H1 (cell line): ENCODE data around the gene RPRD1A. TPM values are rescaled to one million over a fixed set of nuclear protein-coding genes. Genes with fewer than 3 reads are reported as not detected.

ENCODE experiments used
- polyA plus RNA-seq, 7 experiments: library from polyadenylated mRNA; depleted of rRNA in 3 of 7; stranded (reverse) in 5 of 7; unstranded in 2 of 7; fragments of >200 nt in 5 of 7; fragments of 200-250 nt in 2 of 7; gene quantifications; 1 replicate in 5 of 7; 2 replicates in 1 of 7; 4 replicates in 1 of 7; pipeline versions ENCODE4 v1.2.1 to v1.2.3, GENCODE V29; 2011 to 2013; ENCODE audit warnings: missing spikeins in 2 of 7, mixed read lengths in 2 of 7
- total RNA-seq: library from RNA; stranded (reverse); fragmentation: NEBNext Ultra II Directional; extraction: Animal tissue kit (Norgen Biotek cat#: 25700); gene quantifications from 2 replicates; pipeline ENCODE4 v1.2.1, GENCODE V29; 2021
- TF ChIP-seq, protein P1 (sequence below): fragments of 300-600 bp; sonication (generic); IDR thresholded peaks from 2 replicates; pipeline ENCODE4 v1.7.1; 2012; ENCODE audit warnings: low read length, moderate library complexity, mild to moderate bottlenecking, inconsistent platforms; ENCODE audit not compliant: insufficient replicate concordance
- TF ChIP-seq, protein P2 (sequence below): IDR thresholded peaks from 2 replicates; pipeline ENCODE4 v1.6.1; 2011; ENCODE audit warnings: low read depth, mild to moderate bottlenecking, low read length; ENCODE audit not compliant: insufficient read depth

Gene RPRD1A
- total and polyA plus RNA-seq, 2 of the 8 experiments (the other 6 are each of a cell fraction or from before 2014, with no cell fraction given): 40.5 to 106 TPM

DNA sequence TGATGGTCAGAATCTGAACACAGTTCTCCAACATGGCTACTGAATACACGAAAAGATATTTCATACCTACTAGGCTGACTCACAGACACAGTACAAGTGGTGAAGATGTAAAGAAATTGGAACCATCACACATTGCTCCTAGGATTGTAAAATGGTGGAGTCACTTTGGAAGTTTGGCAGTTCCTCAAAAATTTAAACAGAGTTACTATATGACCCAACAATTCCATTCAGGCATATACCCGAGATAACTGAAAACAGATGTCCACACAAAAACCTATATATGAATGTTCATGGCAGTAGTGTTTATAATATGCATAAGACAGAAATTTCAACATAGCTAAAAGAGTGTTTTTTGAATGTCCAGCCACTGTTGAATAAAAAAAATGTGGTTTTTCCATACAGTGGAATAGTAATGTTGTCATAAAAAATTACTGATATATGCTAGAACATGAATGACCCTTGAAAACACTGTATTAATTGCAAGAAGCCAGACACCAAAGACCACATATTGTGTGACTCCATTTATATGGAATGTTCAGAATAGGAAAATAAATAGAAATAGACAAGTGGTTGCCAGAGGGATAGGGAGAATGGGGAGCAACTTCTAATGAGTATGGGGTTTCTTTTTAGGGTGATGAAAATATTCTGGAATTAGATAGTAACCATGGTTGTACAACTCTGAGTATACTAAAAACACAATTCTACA, 84.8 kb downstream of the RPRD1A start (continued):
- TF ChIP-seq, protein P1, sequence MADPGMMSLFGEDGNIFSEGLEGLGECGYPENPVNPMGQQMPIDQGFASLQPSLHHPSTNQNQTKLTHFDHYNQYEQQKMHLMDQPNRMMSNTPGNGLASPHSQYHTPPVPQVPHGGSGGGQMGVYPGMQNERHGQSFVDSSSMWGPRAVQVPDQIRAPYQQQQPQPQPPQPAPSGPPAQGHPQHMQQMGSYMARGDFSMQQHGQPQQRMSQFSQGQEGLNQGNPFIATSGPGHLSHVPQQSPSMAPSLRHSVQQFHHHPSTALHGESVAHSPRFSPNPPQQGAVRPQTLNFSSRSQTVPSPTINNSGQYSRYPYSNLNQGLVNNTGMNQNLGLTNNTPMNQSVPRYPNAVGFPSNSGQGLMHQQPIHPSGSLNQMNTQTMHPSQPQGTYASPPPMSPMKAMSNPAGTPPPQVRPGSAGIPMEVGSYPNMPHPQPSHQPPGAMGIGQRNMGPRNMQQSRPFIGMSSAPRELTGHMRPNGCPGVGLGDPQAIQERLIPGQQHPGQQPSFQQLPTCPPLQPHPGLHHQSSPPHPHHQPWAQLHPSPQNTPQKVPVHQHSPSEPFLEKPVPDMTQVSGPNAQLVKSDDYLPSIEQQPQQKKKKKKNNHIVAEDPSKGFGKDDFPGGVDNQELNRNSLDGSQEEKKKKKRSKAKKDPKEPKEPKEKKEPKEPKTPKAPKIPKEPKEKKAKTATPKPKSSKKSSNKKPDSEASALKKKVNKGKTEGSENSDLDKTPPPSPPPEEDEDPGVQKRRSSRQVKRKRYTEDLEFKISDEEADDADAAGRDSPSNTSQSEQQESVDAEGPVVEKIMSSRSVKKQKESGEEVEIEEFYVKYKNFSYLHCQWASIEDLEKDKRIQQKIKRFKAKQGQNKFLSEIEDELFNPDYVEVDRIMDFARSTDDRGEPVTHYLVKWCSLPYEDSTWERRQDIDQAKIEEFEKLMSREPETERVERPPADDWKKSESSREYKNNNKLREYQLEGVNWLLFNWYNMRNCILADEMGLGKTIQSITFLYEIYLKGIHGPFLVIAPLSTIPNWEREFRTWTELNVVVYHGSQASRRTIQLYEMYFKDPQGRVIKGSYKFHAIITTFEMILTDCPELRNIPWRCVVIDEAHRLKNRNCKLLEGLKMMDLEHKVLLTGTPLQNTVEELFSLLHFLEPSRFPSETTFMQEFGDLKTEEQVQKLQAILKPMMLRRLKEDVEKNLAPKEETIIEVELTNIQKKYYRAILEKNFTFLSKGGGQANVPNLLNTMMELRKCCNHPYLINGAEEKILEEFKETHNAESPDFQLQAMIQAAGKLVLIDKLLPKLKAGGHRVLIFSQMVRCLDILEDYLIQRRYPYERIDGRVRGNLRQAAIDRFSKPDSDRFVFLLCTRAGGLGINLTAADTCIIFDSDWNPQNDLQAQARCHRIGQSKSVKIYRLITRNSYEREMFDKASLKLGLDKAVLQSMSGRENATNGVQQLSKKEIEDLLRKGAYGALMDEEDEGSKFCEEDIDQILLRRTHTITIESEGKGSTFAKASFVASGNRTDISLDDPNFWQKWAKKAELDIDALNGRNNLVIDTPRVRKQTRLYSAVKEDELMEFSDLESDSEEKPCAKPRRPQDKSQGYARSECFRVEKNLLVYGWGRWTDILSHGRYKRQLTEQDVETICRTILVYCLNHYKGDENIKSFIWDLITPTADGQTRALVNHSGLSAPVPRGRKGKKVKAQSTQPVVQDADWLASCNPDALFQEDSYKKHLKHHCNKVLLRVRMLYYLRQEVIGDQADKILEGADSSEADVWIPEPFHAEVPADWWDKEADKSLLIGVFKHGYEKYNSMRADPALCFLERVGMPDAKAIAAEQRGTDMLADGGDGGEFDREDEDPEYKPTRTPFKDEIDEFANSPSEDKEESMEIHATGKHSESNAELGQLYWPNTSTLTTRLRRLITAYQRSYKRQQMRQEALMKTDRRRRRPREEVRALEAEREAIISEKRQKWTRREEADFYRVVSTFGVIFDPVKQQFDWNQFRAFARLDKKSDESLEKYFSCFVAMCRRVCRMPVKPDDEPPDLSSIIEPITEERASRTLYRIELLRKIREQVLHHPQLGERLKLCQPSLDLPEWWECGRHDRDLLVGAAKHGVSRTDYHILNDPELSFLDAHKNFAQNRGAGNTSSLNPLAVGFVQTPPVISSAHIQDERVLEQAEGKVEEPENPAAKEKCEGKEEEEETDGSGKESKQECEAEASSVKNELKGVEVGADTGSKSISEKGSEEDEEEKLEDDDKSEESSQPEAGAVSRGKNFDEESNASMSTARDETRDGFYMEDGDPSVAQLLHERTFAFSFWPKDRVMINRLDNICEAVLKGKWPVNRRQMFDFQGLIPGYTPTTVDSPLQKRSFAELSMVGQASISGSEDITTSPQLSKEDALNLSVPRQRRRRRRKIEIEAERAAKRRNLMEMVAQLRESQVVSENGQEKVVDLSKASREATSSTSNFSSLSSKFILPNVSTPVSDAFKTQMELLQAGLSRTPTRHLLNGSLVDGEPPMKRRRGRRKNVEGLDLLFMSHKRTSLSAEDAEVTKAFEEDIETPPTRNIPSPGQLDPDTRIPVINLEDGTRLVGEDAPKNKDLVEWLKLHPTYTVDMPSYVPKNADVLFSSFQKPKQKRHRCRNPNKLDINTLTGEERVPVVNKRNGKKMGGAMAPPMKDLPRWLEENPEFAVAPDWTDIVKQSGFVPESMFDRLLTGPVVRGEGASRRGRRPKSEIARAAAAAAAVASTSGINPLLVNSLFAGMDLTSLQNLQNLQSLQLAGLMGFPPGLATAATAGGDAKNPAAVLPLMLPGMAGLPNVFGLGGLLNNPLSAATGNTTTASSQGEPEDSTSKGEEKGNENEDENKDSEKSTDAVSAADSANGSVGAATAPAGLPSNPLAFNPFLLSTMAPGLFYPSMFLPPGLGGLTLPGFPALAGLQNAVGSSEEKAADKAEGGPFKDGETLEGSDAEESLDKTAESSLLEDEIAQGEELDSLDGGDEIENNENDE: no peak
- TF ChIP-seq, protein P2, sequence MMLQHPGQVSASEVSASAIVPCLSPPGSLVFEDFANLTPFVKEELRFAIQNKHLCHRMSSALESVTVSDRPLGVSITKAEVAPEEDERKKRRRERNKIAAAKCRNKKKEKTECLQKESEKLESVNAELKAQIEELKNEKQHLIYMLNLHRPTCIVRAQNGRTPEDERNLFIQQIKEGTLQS: no peak
